ENCODE measurements around the gene ATP11A. TPM values are rescaled to one million over a fixed set of nuclear protein-coding genes. Genes with fewer than 3 reads are reported as not detected.

The ATP11A gene
- total and polyA plus RNA-seq, 2 donors (not counting 3 experiments of a cell fraction or from before 2014, with no cell fraction given), result 16.5 to 88.1 TPM

- H3K9me3 ChIP-seq (replicated peaks; ENCODE audit: control insufficient read depth, insufficient read depth, low read length), result no peaks in the 10 kb centered on the region
- H2AFZ ChIP-seq (ENCODE audit: low read depth, low read length), result no peak overlapping the region
- no peaks in the 10 kb centered on the region for H4K20me1 ChIP-seq (replicated peaks; ENCODE audit: control insufficient read depth, extremely low read depth, insufficient read depth, low read length)
- BruUV-seq (replicated peaks), result no TSS peak
- dilution Hi-C loops (cut with MboI; ENCODE audit: extremely low pct_ligation_motif_present, low sequenced_read_pairs) (no loop called here), intact Hi-C loops (cut with micrococcal nuclease) (no loop called here)
- H3K79me2 ChIP-seq (ENCODE audit: control insufficient read depth, insufficient read depth, low read length), result no peaks in the 10 kb centered on the region
- no peak overlapping the region for H3K9ac ChIP-seq (replicated peaks; ENCODE audit: extremely low read depth, insufficient read depth, low read length)
- DNase-seq (ENCODE audit: low read depth, low spot score) (no peak), FAIRE-seq (no peak)
- no peak overlapping the region for H3K4me2 ChIP-seq (ENCODE audit: insufficient read depth, low read length)
- CTCF ChIA-PET, result no interaction called here
- TF ChIP-seq MAX (IDR thresholded peaks at IDR 0.05; ENCODE audit: insufficient read depth, insufficient read length) (no peak), POLR2AphosphoS5 (IDR thresholded peaks at IDR 0.05; ENCODE audit: insufficient read depth, low read depth, low read length) (no peak), JUN (IDR thresholded peaks at IDR 0.05; ENCODE audit: borderline replicate concordance, insufficient read depth, insufficient read length, low read depth) (no peak), POLR2A (IDR thresholded peaks at IDR 0.05; ENCODE audit: low read depth, low read length) (no peak), EZH2 (IDR thresholded peaks at IDR 0.05; ENCODE audit: borderline replicate concordance, low read depth, low read length, severe bottlenecking) (no peak), FOS (IDR thresholded peaks at IDR 0.05; ENCODE audit: borderline replicate concordance, insufficient read depth, low read length) (no peak), MYC (IDR thresholded peaks at IDR 0.05; ENCODE audit: low read depth, low read length) (no peak), CTCF (IDR thresholded peaks at IDR 0.05; ENCODE audit: extremely low read depth in 1 of 2, insufficient read depth in 1 of 2, low read depth in 1 of 2, low read length in 2 of 2) (no peak), GATA2 (IDR thresholded peaks at IDR 0.05; ENCODE audit: insufficient read depth, insufficient read length, low read depth, low read length) (no peak)
- H3K27ac ChIP-seq (ENCODE audit: insufficient read depth, low read depth, low read length), result no peak overlapping the region
- peaks cover 11% of the 10 kb centered on the region for H3K4me1 ChIP-seq (ENCODE audit: control insufficient read depth, extremely low read depth, insufficient read depth, low read length)
- H3K27me3 ChIP-seq (ENCODE audit: control insufficient read depth in 2 of 2, insufficient read depth in 2 of 2, low read length in 2 of 2), result no peaks in the 10 kb centered on the region
- H3K9me1 ChIP-seq (replicated peaks; ENCODE audit: control insufficient read depth, extremely low read depth, insufficient read depth, low read length), result no peaks in the 10 kb centered on the region
- H3K36me3 ChIP-seq (ENCODE audit: control insufficient read depth in 2 of 2, extremely low read depth in 1 of 2, insufficient read depth in 2 of 2, low read length in 2 of 2), result peaks cover 9 to 25% of the 10 kb centered on the region in 2 experiments
- H3K4me3 ChIP-seq (replicated peaks in 1 of 3; ENCODE audit: insufficient read depth in 1 of 3, low read depth in 1 of 3, low read length in 3 of 3), result no peak overlapping the region
- POLR2A ChIA-PET, result no interaction called here
Measured at GRCh38 chr13:112855859-112856258, 166.0 kb downstream of the ATP11A start.

Data from endothelial cell of umbilical vein (primary cell).